ENCODE measurements around the gene TMEM207. TPM values are rescaled to one million over a fixed set of nuclear protein-coding genes. Genes with fewer than 3 reads are reported as not detected.

The TMEM207 gene
- total and polyA plus RNA-seq, 2 of the 4 experiments (the other 2 are of a cell fraction): not detected

DNA sequence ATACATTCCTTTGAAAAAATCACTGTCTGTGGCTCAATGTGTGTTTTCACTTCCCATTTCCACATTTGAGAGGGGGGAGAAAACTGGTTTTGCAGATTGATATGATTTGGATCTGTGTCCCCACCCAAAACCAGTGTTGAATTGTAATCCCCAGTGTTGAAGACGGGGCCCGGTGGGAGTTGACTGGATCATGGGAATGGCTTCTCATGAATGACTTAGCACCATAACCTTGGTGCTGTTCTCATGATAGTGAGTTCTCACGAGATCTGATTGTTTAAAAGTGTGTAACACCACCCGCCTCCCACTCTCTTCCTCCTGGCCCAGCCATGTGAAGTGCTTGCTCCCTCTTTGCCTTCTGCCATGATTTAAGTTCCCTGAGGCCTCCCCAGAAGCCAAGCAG lies 16.1 kb downstream of the TMEM207 start:
- H3K9ac ChIP-seq (ENCODE audit: low read depth, low read length): no peak overlapping the region
- in situ Hi-C loops (cut with MboI; ENCODE audit: low sequenced_read_pairs) (loop anchor here (10.0 kb wide), 1 partner anchor 469 kb away; no protein-coding TSS in a partner anchor), intact Hi-C loops (cut with micrococcal nuclease) (no loop called here), dilution Hi-C loops (cut with HindIII; ENCODE audit: low sequenced_read_pairs, unreplicated experiment) (no loop called here)
- DNase-seq (no peak), ATAC-seq (ENCODE audit: low read depth) (no peak)
- no peak overlapping the region for H3K4me2 ChIP-seq (ENCODE audit: low read depth, low read length)
- ChIA-PET POLR2A (ENCODE audit: unreplicated experiment) (no interaction called here), CTCF (no interaction called here)
- H2BK5ac ChIP-seq (ENCODE audit: low read depth, low read length, poor library complexity, severe bottlenecking): no peak overlapping the region
- no peak overlapping the region for H2AK9ac ChIP-seq (replicated peaks; ENCODE audit: low read depth, low read length, poor library complexity)
- H2BK120ac ChIP-seq (ENCODE audit: low read depth, low read length): no peak overlapping the region
- no peak overlapping the region for H2AK5ac ChIP-seq (ENCODE audit: low read depth, low read length)
- no peak overlapping the region for H3K23ac ChIP-seq (ENCODE audit: low read depth, low read length)
- H3K18ac ChIP-seq (ENCODE audit: low read depth, low read length): no peak overlapping the region
- no peak overlapping the region for H3K56ac ChIP-seq (ENCODE audit: extremely low read depth, insufficient read depth, low read length)
- peaks cover 3% of the 10 kb centered on the region for H3K9me3 ChIP-seq (ENCODE audit: control insufficient read depth, insufficient read depth, low read length)
- H3K4me1 ChIP-seq (ENCODE audit: control insufficient read depth, insufficient read depth, low read length): no peaks in the 10 kb centered on the region
- no peak overlapping the region for H4K91ac ChIP-seq (ENCODE audit: insufficient read depth, low read depth, low read length)
- TF ChIP-seq RCOR1 (IDR thresholded peaks at IDR 0.05; ENCODE audit: insufficient replicate concordance, low read length) (no peak), NFE2L2 (IDR thresholded peaks at IDR 0.05; ENCODE audit: low read depth, low read length) (no peak), USF2 (IDR thresholded peaks at IDR 0.05; ENCODE audit: low read depth, low read length) (no peak), RFX5 (IDR thresholded peaks at IDR 0.05; ENCODE audit: low read depth, low read length) (no peak), MXI1 (IDR thresholded peaks at IDR 0.05; ENCODE audit: borderline replicate concordance, low read depth, low read length) (no peak)
- no peak overlapping the region for H3K14ac ChIP-seq (replicated peaks; ENCODE audit: low read depth, low read length)
- H3K27ac ChIP-seq (ENCODE audit: insufficient read depth, low read length): no peak overlapping the region
- H2BK15ac ChIP-seq (ENCODE audit: low read depth, low read length): no peak overlapping the region
- H3K4me3 ChIP-seq (ENCODE audit: insufficient read depth, low read depth, low read length): no peak overlapping the region
- no peaks in the 10 kb centered on the region for H3K27me3 ChIP-seq (ENCODE audit: control insufficient read depth, insufficient read depth, low read length)
- H4K5ac ChIP-seq (ENCODE audit: low read depth, low read length): no peak overlapping the region
- no TSS peak for BruUV-seq (replicated peaks)
- no peak overlapping the region for H4K8ac ChIP-seq (ENCODE audit: low read depth in 2 of 2, low read length in 2 of 2)
- no peak overlapping the region for H3K4ac ChIP-seq (ENCODE audit: low read depth, low read length)
- no peak overlapping the region for H2BK20ac ChIP-seq (ENCODE audit: low read depth, low read length)
- H3K9me1 ChIP-seq (ENCODE audit: insufficient read depth, low read length): no peaks in the 10 kb centered on the region
- H2AFZ ChIP-seq (replicated peaks; ENCODE audit: low read length, poor library complexity): no peak overlapping the region
- WGBS, 2 experiments (ENCODE audit: extremely low coverage in 2 of 2, insufficient read length in 1 of 2): no CpG with 5 or more reads among the region's 4 CpGs
- H4K20me1 ChIP-seq (ENCODE audit: insufficient read depth, low read length): no peaks in the 10 kb centered on the region
- H3K79me1 ChIP-seq (ENCODE audit: low read depth in 1 of 2, low read length in 2 of 2): no peaks in the 10 kb centered on the region
- H3K36me3 ChIP-seq (ENCODE audit: control insufficient read depth, insufficient read depth, low read length): no peaks in the 10 kb centered on the region
